ENCODE measurements around the gene ANKRD11. TPM values are rescaled to one million over a fixed set of nuclear protein-coding genes. Genes with fewer than 3 reads are reported as not detected.
A peak's percentile ranks its signal among the peaks of the same experiment; 100 is the strongest.
"Not testable (repeated sequence)": the region's sequence is repeated elsewhere in the genome, so short reads cannot be mapped to it uniquely, and the experiment has no call there.

Gene ANKRD11
- total RNA-seq, 2 experiments from 2014 or later: 126 to 133 TPM

- DNase-seq: peak; percentile 47
- POLR2A ChIA-PET: no interaction called here
- H3K4me3 Mint-ChIP-seq: no peak overlapping the region
- intact Hi-C loops (cut with micrococcal nuclease): no loop called here
- CTCF ChIA-PET: interaction anchor here (2.8 kb wide), 1 partner anchor 200 kb away, joined by 9 read pairs; the partner anchor contains the start of gene SPG7
- no peaks in the 10 kb centered on the region for H3K9me3 Mint-ChIP-seq
- H3K36me3 Mint-ChIP-seq: peaks cover 25% of the 10 kb centered on the region
- H3K27me3 Mint-ChIP-seq: no peaks in the 10 kb centered on the region
- H3K27ac Mint-ChIP-seq: peak overlapping the region; percentile 50
- H3K4me1 Mint-ChIP-seq (ENCODE audit: low read depth): peaks cover 54% of the 10 kb centered on the region
Observed at GRCh38 chr16:89308391-89309333, 181.7 kb downstream of the ANKRD11 start.

GRCh38 chr16:89307421-89307805 is 182.9 kb downstream of the ANKRD11 start:
- no peaks in the 10 kb centered on the region for H3K9me3 Mint-ChIP-seq
- ChIA-PET CTCF (interaction anchor here (2.8 kb wide), 1 partner anchor 201 kb away, joined by 9 read pairs; the partner anchor contains the start of gene SPG7), POLR2A (no interaction called here)
- H3K27me3 Mint-ChIP-seq: no peaks in the 10 kb centered on the region
- peaks cover 27% of the 10 kb centered on the region for H3K36me3 Mint-ChIP-seq
- H3K4me1 Mint-ChIP-seq (ENCODE audit: low read depth): peaks cover 46% of the 10 kb centered on the region
- intact Hi-C loops (cut with micrococcal nuclease): no loop called here
- H3K4me3 Mint-ChIP-seq: no peak overlapping the region
- H3K27ac Mint-ChIP-seq: peak overlapping the region; percentile 54
- no peak for DNase-seq

GRCh38 chr16:89306457-89307420 is 183.6 kb downstream of the ANKRD11 start:
- H3K9me3 Mint-ChIP-seq; POLR2A ChIA-PET; H3K27me3 Mint-ChIP-seq; H3K4me3 Mint-ChIP-seq; DNase-seq; intact Hi-C loops (cut with micrococcal nuclease): not testable (repeated sequence)
- CTCF ChIA-PET: interaction anchor here (2.8 kb wide), 1 partner anchor 202 kb away, joined by 9 read pairs; the partner anchor contains the start of gene SPG7
- Mint-ChIP-seq H3K4me1 (ENCODE audit: low read depth) (peaks cover 42% of the 10 kb centered on the region), H3K27ac (peak overlapping the region; percentile 54), H3K36me3 (peaks cover 27% of the 10 kb centered on the region)

- no peaks in the 10 kb centered on the region for H3K9me3 Mint-ChIP-seq
- peaks cover 23% of the 10 kb centered on the region for H3K36me3 Mint-ChIP-seq
- intact Hi-C loops (cut with micrococcal nuclease): no loop called here
- DNase-seq: no peak
- CTCF ChIA-PET: no interaction called here
- no peak overlapping the region for H3K27ac Mint-ChIP-seq
- H3K4me1 Mint-ChIP-seq (ENCODE audit: low read depth): peaks cover 42% of the 10 kb centered on the region
- no peaks in the 10 kb centered on the region for H3K27me3 Mint-ChIP-seq
- POLR2A ChIA-PET: no interaction called here
- no peak overlapping the region for H3K4me3 Mint-ChIP-seq
Observed at GRCh38 chr16:89304941-89305705, 185.2 kb downstream of the ANKRD11 start.

- H3K27ac Mint-ChIP-seq: no peak overlapping the region
- H3K4me3 Mint-ChIP-seq: no peak overlapping the region
- no peaks in the 10 kb centered on the region for H3K27me3 Mint-ChIP-seq
- peaks cover 23% of the 10 kb centered on the region for H3K36me3 Mint-ChIP-seq
- ChIA-PET POLR2A (no interaction called here), CTCF (interaction anchor here (1.1 kb wide), 1 partner anchor 15 kb away, joined by 4 read pairs; no protein-coding TSS in a partner anchor)
- intact Hi-C loops (cut with micrococcal nuclease): no loop called here
- H3K4me1 Mint-ChIP-seq (ENCODE audit: low read depth): peaks cover 36% of the 10 kb centered on the region
- DNase-seq: no peak
- no peaks in the 10 kb centered on the region for H3K9me3 Mint-ChIP-seq
Observed at GRCh38 chr16:89304181-89304851, 186.0 kb downstream of the ANKRD11 start.

DNA sequence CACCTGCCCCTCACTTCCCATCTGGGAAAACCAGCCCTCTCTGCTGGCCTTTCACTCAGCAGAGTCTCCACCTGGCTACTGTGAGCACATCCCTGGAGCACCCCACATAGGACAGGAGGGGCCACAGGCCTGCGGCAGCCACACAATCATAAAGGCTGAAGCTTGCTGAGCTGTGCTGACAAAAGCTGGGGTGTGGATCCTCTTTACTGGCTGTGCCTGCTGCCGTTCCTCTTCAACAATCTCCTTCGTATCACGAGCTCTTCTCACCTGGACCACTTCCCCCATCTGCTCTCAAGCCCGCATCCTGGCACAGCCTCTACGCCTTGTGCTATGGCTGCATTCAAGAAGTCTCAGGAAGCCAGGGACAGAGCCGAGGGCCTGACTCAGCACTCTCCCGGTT is 186.7 kb downstream of the ANKRD11 start:
- Mint-ChIP-seq H3K9me3 (no peaks in the 10 kb centered on the region), H3K27ac (no peak overlapping the region), H3K4me3 (no peak overlapping the region), H3K36me3 (peaks cover 26% of the 10 kb centered on the region), H3K4me1 (ENCODE audit: low read depth) (peaks cover 31% of the 10 kb centered on the region), H3K27me3 (no peaks in the 10 kb centered on the region)
- POLR2A ChIA-PET: no interaction called here
- CTCF ChIA-PET: interaction anchor here (1.1 kb wide), 1 partner anchor 14 kb away, joined by 4 read pairs; no protein-coding TSS in a partner anchor
- intact Hi-C loops (cut with micrococcal nuclease): no loop called here
- DNase-seq: no peak

GRCh38 chr16:89300976-89301360 is 189.4 kb downstream of the ANKRD11 start:
- no peaks in the 10 kb centered on the region for H3K9me3 Mint-ChIP-seq
- intact Hi-C loops (cut with micrococcal nuclease): no loop called here
- H3K27me3 Mint-ChIP-seq: no peaks in the 10 kb centered on the region
- H3K4me3 Mint-ChIP-seq: no peak overlapping the region
- DNase-seq: no peak
- ChIA-PET CTCF (no interaction called here), POLR2A (no interaction called here)
- H3K36me3 Mint-ChIP-seq: peaks cover 28% of the 10 kb centered on the region
- peaks cover 42% of the 10 kb centered on the region for H3K4me1 Mint-ChIP-seq (ENCODE audit: low read depth)
- no peak overlapping the region for H3K27ac Mint-ChIP-seq

DNA sequence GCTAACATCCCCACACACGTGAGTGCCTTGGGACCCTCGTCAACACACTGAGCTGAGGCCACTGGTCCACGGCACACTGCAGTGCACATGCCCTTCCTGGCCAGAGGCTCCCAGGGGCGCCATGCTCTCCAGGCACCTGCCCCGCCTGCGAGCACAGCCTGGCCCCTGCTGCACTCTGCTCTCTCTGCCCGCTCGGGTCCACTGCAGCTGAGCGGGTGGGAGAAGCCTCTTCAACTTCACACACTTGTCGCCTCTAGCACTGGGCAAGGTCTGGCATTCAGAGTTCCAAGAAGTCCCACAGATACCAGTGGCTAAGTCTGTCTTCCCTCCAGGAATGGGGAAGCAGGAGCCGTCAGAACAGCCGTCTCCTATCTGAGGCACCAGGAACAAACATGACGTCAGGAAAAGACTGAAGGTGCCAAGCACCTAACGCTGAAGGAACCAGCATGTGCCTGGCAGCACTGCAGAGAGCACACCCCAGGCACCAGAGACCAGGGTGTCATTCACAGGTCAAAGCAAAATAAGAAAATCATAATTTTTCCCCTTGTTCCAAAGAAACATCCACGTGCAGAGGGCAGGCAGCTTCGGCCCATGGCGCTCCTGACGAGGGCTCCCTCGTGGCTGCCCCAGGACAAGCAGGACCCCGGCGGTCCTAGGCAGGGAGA is 189.9 kb downstream of the ANKRD11 start:
- ChIA-PET POLR2A (no interaction called here), CTCF (no interaction called here)
- Mint-ChIP-seq H3K4me3 (no peak overlapping the region), H3K9me3 (no peaks in the 10 kb centered on the region), H3K4me1 (ENCODE audit: low read depth) (peaks cover 43% of the 10 kb centered on the region), H3K36me3 (peaks cover 28% of the 10 kb centered on the region), H3K27ac (no peak overlapping the region), H3K27me3 (no peaks in the 10 kb centered on the region)
- intact Hi-C loops (cut with micrococcal nuclease): no loop called here
- DNase-seq: no peak

GRCh38 chr16:89299357-89300111 is 190.8 kb downstream of the ANKRD11 start:
- DNase-seq; H3K9me3 Mint-ChIP-seq; H3K4me3 Mint-ChIP-seq; H3K27me3 Mint-ChIP-seq; POLR2A ChIA-PET; CTCF ChIA-PET; H3K27ac Mint-ChIP-seq; intact Hi-C loops (cut with micrococcal nuclease): not testable (repeated sequence)
- peaks cover 43% of the 10 kb centered on the region for H3K4me1 Mint-ChIP-seq (ENCODE audit: low read depth)
- H3K36me3 Mint-ChIP-seq: peaks cover 24% of the 10 kb centered on the region

- Mint-ChIP-seq H3K4me1 (ENCODE audit: low read depth) (peaks cover 39% of the 10 kb centered on the region), H3K27ac (no peak overlapping the region)
Observed at GRCh38 chr16:89298623-89299225, 191.6 kb downstream of the ANKRD11 start.

More at GRCh38 chr16:89298623-89299225, 191.6 kb downstream of the ANKRD11 start:
- intact Hi-C loops (cut with micrococcal nuclease): no loop called here
- Mint-ChIP-seq H3K4me3 (no peak overlapping the region), H3K27me3 (no peaks in the 10 kb centered on the region), H3K36me3 (peaks cover 18% of the 10 kb centered on the region), H3K9me3 (no peaks in the 10 kb centered on the region)
- DNase-seq: no peak
- ChIA-PET POLR2A (no interaction called here), CTCF (interaction anchor here (1.7 kb wide), 1 partner anchor 10 kb away, joined by 6 read pairs; no protein-coding TSS in a partner anchor)
